BLaER1 treated with 17β-estradiol and CSF1 and Interleukin-3, amounts not matched to agents 10 nM and 100 nM (cell line): ENCODE results near the gene PLAAT3.
"Not testable (repeated sequence)": the region's sequence is repeated elsewhere in the genome, so short reads cannot be mapped to it uniquely, and the experiment has no call there.

ENCODE experiments used
- H3K27ac ChIP-seq, 11 experiments: shearing (Covaris generic); formaldehyde crosslinking; 2 replicates each; pipeline ENCODE4 v1.8.1; 2022
- H3K27me3 ChIP-seq, 11 experiments: shearing (Covaris generic); formaldehyde crosslinking; 2 replicates each; pipeline ENCODE4 v1.8.1; 2022
- H3K36me3 ChIP-seq, 11 experiments: shearing (Covaris generic); formaldehyde crosslinking; 2 replicates each; pipeline ENCODE4 v1.8.1; 2022
- H3K4me1 ChIP-seq, 10 experiments: shearing (Covaris generic); formaldehyde crosslinking; 2 replicates each; pipeline ENCODE4 v1.8.1; 2022
- H3K4me2 ChIP-seq, 11 experiments: shearing (Covaris generic); formaldehyde crosslinking; 2 replicates each; pipeline ENCODE4 v1.8.1; 2022
- H3K4me3 ChIP-seq, 10 experiments: shearing (Covaris generic); formaldehyde crosslinking; 2 replicates each; pipeline ENCODE4 v1.8.1; 2022
- H3K9ac ChIP-seq, 11 experiments: shearing (Covaris generic); formaldehyde crosslinking; 2 replicates each; pipeline ENCODE4 v1.8.1; 2022
- H3K9me3 ChIP-seq, 11 experiments: shearing (Covaris generic); formaldehyde crosslinking; replicated peaks in 1 of 11; 2 replicates each; pipeline ENCODE4 v1.8.1; 2022
- H4K20me1 ChIP-seq, 11 experiments: shearing (Covaris generic); formaldehyde crosslinking; 2 replicates each; pipeline ENCODE4 v1.8.1; 2022
- Cebpa-rat ChIP-seq, 11 experiments: shearing (Covaris generic); IDR thresholded peaks; 2 replicates each; pipeline ENCODE4 v1.8.1; 2022

The PLAAT3 gene

DNA sequence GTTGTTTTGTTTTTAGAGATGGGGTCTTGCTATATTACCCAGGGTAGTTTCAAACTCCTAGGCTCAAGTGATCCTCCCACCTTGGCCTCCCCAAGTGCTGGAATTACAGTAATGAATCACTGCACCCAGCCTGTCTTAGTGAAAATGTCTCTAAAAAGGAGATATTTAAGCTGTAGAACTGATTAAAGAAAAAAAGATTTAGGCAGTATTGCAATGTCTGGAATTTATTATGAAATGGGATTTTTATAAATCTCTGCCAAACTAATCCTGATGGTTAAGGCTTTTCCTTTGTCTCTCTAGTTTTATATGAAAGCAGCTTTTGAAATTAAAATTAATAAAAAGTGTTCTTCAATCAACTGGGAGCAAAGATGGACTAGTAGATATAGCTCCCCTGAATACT is 2.1 kb downstream of the PLAAT3 start:
- Histone ChIP-seq H3K36me3 (no peaks in the 10 kb centered on the region), H3K9me3 (no peaks in the 10 kb centered on the region), H4K20me1 (peaks cover 0 to 7% (median 0%) of the 10 kb centered on the region in 11 experiments; a peak in 3 of 22 replicates), H3K4me1 (peaks cover 33 to 54% (median 40%) of the 10 kb centered on the region in 10 experiments), H3K4me3 (no peak overlapping the region), H3K27ac (no peak overlapping the region), H3K9ac (no peak overlapping the region), H3K27me3 (peaks cover 30 to 49% (median 44%) of the 10 kb centered on the region in 11 experiments), H3K4me2 (peak overlapping the region in 1 of 11 experiments; percentile 83; a peak in 1 of 22 replicates)
- no peak for TF ChIP-seq Cebpa-rat (IDR thresholded peaks at IDR 0.05)

DNA sequence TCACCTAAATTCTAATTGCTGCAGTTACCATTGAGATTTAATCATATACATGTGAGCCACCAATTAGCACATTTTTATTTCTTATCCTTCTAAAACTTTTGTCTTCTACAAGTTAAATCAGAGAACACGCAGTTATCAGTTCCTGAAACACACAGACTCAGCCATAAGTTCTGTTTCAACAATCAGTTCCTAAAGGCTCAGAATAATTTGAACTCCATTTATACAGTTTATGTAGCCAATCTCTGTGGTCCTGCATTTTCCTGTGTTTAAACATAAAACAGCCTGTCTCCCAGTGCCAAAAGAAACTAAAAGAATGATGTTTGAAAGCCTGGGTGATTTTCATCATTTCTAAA is 2.9 kb downstream of the PLAAT3 start:
- peaks cover 30 to 49% (median 44%) of the 10 kb centered on the region in 11 experiments for H3K27me3 ChIP-seq
- TF ChIP-seq Cebpa-rat (IDR thresholded peaks at IDR 0.05) = no peak
- H3K36me3 ChIP-seq = no peaks in the 10 kb centered on the region
- H4K20me1 ChIP-seq = peaks cover 0 to 7% (median 0%) of the 10 kb centered on the region in 11 experiments; a peak in 3 of 22 replicates
- no peak overlapping the region for H3K9ac ChIP-seq
- peak overlapping the region; percentile 63 to 90 (median 78); a peak in 20 of 22 replicates for H3K4me2 ChIP-seq
- H3K4me1 ChIP-seq = peaks cover 32 to 53% (median 39%) of the 10 kb centered on the region in 10 experiments
- H3K4me3 ChIP-seq = no peak overlapping the region
- no peaks in the 10 kb centered on the region for H3K9me3 ChIP-seq
- peak overlapping the region in 1 of 11 experiments; percentile 7; a peak in 1 of 22 replicates for H3K27ac ChIP-seq

DNA sequence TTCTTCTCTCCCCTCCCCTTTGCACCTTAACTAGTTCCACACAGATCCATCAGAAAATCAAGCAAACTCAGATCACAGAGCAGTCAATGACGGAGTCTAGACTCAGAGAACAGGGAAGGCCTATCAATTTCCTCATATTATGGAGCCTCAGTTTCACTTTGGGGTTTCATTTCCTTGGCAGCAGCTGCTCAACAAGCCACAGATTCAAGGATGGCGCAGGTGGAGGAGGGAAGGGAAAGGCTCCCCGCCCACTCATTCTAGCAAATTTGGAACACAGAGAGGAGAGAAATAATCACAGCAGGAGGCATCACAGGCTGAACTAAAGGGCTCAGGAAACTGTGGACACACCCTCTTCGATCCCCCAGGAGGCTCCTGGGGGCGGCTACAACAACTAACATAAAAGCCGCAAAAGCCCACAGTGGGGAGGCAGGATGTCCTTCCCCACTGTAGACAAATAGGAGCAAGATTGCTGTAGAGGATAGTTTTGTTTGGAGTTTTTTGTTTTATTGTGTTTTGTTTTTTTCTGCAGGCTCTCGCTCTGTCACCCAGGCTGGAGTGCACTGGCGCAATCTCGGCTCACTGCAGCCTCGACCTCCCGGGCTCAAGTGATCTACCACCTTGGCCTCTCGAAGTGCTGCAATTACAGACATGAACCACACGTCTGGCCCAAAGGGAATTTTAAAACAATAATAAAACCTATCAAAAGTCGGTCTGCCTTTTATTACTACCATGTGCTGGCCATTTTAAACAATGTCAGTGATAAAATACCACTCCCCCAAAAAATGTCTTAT is 3.4 kb downstream of the PLAAT3 start:
- TF ChIP-seq Cebpa-rat (IDR thresholded peaks at IDR 0.05) = no peak
- no peaks in the 10 kb centered on the region for H3K9me3 ChIP-seq
- H3K4me1 ChIP-seq = peaks cover 32 to 53% (median 39%) of the 10 kb centered on the region in 10 experiments
- H3K36me3 ChIP-seq = no peaks in the 10 kb centered on the region
- peaks cover 0 to 7% (median 0%) of the 10 kb centered on the region in 11 experiments; a peak in 3 of 22 replicates for H4K20me1 ChIP-seq
- H3K27ac ChIP-seq = peak overlapping the region in 4 of 11 experiments; percentile 7 to 48 (median 24); a peak in 6 of 22 replicates
- H3K4me2 ChIP-seq = peak overlapping the region; percentile 63 to 90 (median 78)
- peak overlapping the region in 3 of 10 experiments; percentile 10 to 28 (median 13); a peak in 4 of 20 replicates for H3K4me3 ChIP-seq
- H3K27me3 ChIP-seq = peaks cover 30 to 47% (median 41%) of the 10 kb centered on the region in 11 experiments
- peak overlapping the region in 3 of 11 experiments; percentile 16 to 24 (median 18); a peak in 1 of 22 replicates for H3K9ac ChIP-seq

DNA sequence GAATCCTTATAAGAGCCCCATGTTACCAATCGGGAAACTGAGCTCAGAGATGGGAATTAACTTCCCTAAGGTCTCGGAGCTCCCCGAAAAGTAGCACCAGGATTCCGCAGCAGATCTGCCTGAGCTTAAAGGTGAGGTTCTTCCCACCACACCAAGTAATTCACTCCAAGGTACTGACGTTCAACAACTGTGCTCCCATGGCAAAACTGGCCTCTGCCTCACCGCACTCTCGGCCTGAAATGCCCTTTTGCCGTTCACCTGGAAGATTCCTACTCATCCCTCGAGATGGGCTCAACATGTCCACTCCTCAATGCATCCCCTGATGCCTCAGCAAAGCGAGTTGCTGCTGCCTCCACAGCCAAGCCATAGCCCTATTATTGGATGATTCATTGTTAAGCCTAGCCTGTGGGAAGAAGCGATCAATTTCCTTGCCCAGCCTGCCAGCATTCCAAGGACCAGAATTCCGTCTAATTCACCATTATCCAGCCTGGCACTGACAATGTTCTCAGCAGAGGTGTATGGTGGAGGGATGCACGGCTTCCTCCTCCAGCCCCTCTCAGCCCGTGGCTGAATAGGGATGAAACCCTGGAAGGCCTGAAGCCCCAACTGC is 4.2 kb downstream of the PLAAT3 start:
- H3K27me3 ChIP-seq = peaks cover 30 to 42% (median 35%) of the 10 kb centered on the region in 11 experiments
- H3K9ac ChIP-seq = peak overlapping the region in 1 of 11 experiments; percentile 16; a peak in 1 of 22 replicates
- H4K20me1 ChIP-seq = peaks cover 0 to 7% (median 0%) of the 10 kb centered on the region in 11 experiments; a peak in 3 of 22 replicates
- no peaks in the 10 kb centered on the region for H3K36me3 ChIP-seq
- H3K27ac ChIP-seq = peak overlapping the region in 4 of 11 experiments; percentile 7 to 48 (median 24); a peak in 4 of 22 replicates
- peak overlapping the region; percentile 63 to 90 (median 78) for H3K4me2 ChIP-seq
- no peak for TF ChIP-seq Cebpa-rat (IDR thresholded peaks at IDR 0.05)
- H3K9me3 ChIP-seq = no peaks in the 10 kb centered on the region
- H3K4me3 ChIP-seq = no peak overlapping the region
- peaks cover 32 to 53% (median 39%) of the 10 kb centered on the region in 10 experiments for H3K4me1 ChIP-seq

DNA sequence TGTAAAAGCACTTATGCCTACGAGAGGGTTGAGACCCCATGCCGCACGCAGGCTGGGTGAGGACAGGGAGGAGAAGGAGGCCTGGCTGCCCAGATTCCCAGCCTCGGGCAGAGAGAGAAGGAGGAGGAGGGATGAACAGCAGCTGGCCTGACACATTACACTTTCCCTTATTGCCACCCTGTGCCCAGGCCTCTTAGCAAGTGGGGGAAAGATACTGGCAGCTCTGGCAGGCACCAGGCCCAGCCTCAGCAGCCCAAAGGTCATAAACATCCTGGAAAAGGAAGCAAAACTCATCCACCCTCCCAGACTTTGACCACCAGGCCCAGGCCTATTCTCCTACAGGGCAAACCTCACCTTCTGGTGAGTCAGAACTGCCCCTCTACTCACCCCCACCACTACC is 4.7 kb downstream of the PLAAT3 start:
- Histone ChIP-seq H3K27ac (peak overlapping the region in 1 of 11 experiments; percentile 48; a peak in 1 of 22 replicates), H3K27me3 (peaks cover 27 to 38% (median 32%) of the 10 kb centered on the region in 11 experiments), H3K9ac (no peak overlapping the region; a peak in 1 of 22 replicates), H3K36me3 (no peaks in the 10 kb centered on the region), H4K20me1 (peaks cover 0 to 7% (median 0%) of the 10 kb centered on the region in 11 experiments; a peak in 3 of 22 replicates), H3K4me2 (peak overlapping the region in 10 of 11 experiments; percentile 63 to 90 (median 80); a peak in 18 of 22 replicates), H3K4me3 (no peak overlapping the region), H3K4me1 (peaks cover 32 to 51% (median 38%) of the 10 kb centered on the region in 10 experiments), H3K9me3 (no peaks in the 10 kb centered on the region)
- no peak for TF ChIP-seq Cebpa-rat (IDR thresholded peaks at IDR 0.05)

DNA sequence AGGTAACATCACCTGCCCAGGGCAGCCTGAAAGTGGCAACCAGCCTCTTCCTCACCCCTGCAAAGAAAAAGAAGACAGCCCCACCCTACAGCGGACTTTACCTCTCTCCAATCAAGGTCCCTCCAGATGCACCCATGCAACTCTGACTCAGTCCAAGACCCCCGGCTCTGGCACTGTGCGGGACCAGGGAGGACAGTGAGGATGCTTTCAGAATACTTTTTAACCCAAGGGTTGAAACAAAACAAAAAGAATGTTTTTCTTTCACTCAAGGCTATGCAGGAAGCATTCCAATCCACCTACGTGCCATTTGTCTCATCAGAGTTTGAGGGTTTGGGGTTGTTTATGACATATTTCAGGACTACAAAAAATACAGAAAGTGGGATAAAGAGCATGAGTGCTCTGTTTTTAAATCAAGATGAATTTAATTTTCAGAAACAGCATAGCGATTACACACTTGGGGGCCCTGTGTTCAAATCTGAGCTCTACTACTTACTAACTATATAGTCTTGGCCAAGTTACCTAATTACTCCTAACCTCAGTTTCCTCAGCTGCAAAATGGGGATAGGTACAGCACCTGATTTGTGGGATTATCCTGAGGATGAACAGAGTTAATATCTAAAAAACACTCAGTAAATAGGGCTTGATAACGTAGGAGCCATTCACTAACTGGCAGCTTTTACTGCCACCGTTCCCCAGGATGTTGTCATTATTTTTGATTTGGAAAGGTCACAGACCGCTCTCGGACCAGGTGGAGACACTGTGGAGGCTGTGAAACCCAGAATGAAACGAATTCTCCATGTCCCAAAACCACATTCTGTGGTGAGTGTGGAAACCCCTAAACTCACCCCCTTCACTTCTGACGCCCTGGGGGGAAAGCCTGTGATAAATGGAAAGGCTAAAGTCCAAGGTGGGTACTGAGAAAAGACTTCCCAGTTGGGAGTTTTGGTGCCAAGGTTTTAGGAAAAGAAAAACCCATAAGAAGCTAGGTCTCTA is 5.6 kb downstream of the PLAAT3 start:
- Histone ChIP-seq H3K36me3 (no peaks in the 10 kb centered on the region), H3K4me2 (peak overlapping the region in 5 of 11 experiments; percentile 76 to 90 (median 78); a peak in 7 of 22 replicates), H3K4me3 (no peak overlapping the region), H3K27me3 (peaks cover 18 to 29% (median 23%) of the 10 kb centered on the region in 11 experiments), H3K27ac (0 out of 22 replicates have a peak overlapping the region, but pooled peaks of 1 of the 11 experiments have one; percentile 4), H3K9ac (no peak overlapping the region), H3K4me1 (peaks cover 23 to 42% (median 32%) of the 10 kb centered on the region in 10 experiments), H3K9me3 (no peaks in the 10 kb centered on the region), H4K20me1 (peaks cover 0 to 6% (median 0%) of the 10 kb centered on the region in 11 experiments; a peak in 3 of 22 replicates)
- no peak for TF ChIP-seq Cebpa-rat (IDR thresholded peaks at IDR 0.05)

DNA sequence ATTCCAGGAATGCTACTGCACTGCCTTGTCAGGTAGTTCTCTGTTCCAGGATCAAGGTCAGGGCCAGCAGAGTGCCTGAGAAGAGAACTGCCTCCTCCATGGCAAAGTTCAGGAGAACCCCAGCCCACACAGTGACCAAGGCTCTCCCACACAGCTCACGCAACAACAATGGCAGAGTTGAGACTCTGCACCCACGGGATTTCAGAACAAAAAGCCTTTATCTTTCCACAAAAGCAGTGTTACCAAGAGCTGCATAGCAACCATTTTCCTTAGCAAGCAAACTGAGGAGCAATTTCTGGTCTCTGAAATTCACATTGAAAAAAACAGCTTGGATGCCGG is 11.1 kb downstream of the PLAAT3 start:
- H3K9ac ChIP-seq = no peak overlapping the region
- no peaks in the 10 kb centered on the region for H4K20me1 ChIP-seq

DNA sequence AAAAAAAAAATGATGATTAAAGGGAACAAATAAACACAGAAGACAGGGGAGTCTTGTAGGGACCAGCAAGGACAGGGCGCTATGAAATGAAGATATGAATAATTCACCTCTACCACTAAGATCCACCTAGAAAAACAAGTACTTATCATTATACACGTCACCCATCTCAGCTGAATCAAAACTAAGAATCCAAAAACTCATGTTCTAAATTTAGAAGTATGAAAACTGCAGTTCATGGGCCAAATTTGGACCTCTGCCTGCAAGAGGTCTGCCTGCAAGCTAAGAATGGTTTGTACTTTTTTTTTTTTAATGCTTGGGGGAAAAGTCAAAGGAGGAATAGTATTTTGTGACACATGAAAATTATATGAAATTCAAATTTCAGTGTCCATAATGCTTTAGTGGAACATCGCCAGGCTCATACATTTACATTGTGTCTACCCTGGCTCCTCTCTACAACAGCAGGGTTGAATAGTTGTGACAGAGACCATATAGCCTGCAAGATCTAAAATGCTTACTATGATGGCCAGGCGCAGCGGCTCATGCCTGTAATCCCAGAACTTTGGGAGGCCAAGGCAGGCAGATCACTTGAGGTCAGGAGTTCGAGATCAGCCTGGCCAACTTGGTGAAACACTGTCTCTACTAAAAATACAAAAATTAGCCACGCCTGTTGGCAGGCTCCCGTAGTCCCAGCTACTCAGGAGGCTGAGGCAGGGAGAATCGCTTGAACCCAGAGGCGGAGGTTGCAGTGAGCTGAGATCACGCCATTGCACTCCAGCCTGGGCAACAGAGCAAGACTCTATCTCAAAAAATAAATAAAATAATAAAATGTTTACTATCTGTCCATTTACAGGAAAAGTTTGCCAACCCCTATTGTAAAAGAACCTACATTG is 11.7 kb downstream of the PLAAT3 start:
- H3K27ac ChIP-seq, H3K36me3 ChIP-seq, H4K20me1 ChIP-seq, H3K4me3 ChIP-seq, H3K9ac ChIP-seq, H3K27me3 ChIP-seq, H3K9me3 ChIP-seq, H3K4me1 ChIP-seq: not testable (repeated sequence)
- H3K4me2 ChIP-seq = peak overlapping the region in 1 of 11 experiments; percentile 14; a peak in 1 of 22 replicates

More for the DNA sequence above, 11.1 kb downstream of the PLAAT3 start:
- no peaks in the 10 kb centered on the region for H3K9me3 ChIP-seq
- no peak overlapping the region for H3K4me3 ChIP-seq
- TF ChIP-seq Cebpa-rat (IDR thresholded peaks at IDR 0.05) = no peak
- peak overlapping the region in 1 of 11 experiments; percentile 14; a peak in 1 of 22 replicates for H3K4me2 ChIP-seq
- no peaks in the 10 kb centered on the region; a peak in 1 of 20 replicates for H3K4me1 ChIP-seq
- H3K36me3 ChIP-seq = no peaks in the 10 kb centered on the region
- H3K27me3 ChIP-seq = no peaks in the 10 kb centered on the region
- no peak overlapping the region for H3K27ac ChIP-seq
